ENCODE data around the gene CDK14.

Gene CDK14

DNA sequence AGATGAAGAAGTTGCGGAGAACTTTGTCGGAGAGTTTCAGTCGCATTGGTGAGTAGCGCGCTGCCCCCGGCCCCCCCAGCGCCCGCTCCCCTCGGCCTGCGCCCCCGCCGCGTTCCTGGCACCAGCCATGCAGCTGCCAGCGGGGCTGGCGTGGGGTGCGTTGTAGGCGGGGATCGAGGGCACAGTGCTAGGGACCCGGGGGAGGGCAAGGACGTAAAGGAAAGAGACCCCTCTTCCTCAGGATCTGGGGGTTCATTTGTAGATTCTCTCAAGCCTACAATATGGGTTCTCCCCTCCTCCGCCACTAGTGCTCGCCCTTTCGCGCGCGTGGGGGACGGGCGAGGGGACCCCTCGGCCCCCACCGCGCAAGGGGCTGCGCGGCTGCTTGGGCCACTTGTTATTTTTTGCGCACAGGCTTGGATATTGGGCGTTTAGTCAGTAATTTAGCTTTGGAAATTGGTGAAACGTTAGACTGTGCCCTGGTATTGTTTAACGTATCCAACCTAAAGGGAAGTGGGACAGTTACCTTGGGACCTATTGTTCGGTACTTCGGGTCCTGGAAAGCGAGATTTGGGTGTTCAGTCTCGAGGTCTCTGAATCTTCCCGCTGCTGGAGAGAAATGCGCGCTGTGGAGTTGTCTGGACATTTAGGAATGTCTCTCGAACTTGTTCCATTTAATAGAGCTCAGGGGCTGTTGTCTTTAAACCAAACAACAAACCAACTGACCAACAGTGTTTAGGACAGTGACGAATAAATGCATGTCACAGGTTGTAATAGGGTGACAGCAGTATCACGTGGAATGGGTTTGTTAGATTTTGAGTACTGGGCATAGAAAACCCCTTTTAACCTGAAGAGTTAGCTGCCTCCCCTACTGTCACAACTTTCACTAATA lies 796 bp downstream of the CDK14 start:
- peak; percentile 14 for DNase-seq (ENCODE audit: low spot score)

DNA sequence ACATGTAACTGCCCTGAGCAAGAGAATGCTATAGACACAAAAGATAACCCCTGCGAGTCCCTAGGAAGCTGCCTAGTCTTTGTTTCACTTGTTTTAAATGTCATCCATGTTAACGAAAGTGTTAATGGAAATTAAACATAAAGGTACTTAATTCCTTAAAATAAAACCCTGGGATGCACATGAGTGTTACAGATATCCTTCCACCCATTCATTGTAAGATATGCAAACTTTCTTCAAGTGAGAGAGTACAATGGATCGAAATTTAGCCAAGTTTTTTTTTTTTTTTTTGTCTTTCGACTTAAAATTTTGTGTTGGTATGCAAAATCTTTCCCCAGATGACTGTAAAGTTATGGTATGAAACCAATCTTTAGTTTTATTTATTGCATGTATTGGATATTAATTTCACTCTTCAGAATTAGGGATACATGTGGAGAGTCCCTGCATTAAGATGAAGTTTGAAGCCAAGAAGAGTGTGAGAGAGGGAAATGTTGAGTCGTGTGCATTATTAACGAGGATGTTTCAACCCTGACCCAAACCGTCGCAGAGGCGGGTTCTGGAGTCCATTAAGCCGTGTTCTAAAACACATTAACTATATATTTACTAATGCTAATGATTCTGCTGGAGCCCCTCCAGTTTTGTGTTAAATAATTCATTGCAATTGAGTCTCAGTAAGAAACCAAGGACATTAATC lies 1.6 kb downstream of the CDK14 start:
- no peak for DNase-seq (ENCODE audit: low spot score)

DNA sequence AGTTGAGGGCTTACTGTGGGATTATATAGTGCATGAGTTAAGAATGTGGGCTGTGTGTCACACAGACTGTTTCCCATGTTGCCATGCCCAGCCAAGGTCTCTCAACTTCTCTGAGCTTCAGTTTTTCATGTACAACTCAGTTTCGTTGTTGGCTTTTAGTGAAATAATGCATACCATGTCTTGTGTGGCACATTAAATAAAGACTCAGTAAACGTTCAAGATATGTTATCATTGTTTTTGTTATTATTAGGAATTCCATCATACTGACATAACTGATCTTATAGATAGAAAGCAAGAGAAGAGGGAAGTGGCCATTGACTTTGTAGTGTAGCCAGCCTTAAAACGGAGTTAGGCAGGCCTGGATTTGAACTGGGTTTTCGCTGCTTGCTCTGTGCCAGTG lies 2.9 kb downstream of the CDK14 start:
- no peak for DNase-seq (ENCODE audit: low spot score)

DNA sequence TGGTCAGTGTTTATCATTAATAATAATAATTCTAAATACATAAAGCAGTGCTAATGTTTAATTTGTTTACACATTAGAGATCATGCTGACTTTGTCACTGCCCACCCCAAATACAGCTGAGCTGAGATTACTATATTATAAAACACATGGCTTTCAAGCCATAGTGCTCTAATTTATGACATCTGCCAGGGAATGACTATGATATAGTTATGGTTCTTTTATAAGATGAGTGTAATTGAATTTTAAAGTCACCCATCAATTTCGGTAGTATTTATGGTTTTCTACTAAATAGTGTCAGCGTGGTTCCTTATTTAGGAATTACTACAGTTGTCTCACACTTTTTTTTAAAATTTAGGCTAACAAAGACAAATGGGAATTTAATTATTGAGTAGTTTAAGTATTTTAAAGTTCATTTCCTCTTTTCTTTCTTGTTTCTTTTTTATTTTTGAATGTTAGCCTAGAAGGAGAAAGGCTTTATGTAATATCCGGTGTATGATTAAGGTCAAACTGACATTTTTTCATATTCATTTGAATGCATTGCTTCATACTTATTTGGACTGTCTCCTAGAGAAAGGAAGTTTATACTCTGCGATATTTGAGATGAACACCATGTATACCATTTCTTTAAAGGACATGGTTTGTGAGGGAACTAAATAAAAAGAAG lies 3.9 kb downstream of the CDK14 start:
- no peak for DNase-seq (ENCODE audit: low spot score)

DNA sequence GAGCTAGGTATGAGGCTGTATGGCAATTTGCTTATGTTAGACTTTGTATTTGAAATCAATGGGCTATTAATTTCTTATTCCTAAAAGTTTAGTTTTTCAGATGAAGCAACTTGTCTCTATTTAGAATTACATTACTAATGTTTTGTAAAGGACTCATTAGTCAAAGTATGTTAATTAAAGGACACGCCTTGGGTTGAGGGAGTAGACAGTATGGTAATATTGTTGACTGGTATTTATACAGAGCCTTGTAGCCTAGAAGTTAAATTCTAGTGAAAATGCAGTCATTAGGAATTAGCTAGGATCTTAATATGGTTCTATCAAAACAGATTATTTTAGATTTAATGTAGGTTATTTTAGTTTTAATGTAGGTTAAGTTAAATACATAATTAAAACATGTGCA lies 6.2 kb downstream of the CDK14 start:
- no peak for DNase-seq (ENCODE audit: low spot score)

DNA sequence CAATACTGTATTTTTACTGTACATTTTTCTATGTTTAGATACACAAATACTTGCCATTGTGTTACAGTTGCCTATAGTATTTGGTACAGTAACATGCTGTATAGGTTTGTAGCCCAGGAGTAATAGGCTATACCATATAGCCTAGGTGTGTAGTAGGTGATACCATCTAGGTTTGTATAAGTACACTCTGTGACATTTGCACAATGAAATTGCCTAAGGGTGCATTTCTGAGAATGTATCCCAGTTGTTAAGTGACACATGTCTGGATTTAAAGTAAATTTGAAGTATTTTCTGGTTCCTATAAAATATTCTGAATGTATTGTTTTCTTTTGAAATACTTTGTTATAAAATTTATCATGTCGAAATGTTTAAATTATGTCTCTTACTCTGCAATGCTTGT lies 7.2 kb downstream of the CDK14 start:
- no peak for DNase-seq (ENCODE audit: low spot score)

DNA sequence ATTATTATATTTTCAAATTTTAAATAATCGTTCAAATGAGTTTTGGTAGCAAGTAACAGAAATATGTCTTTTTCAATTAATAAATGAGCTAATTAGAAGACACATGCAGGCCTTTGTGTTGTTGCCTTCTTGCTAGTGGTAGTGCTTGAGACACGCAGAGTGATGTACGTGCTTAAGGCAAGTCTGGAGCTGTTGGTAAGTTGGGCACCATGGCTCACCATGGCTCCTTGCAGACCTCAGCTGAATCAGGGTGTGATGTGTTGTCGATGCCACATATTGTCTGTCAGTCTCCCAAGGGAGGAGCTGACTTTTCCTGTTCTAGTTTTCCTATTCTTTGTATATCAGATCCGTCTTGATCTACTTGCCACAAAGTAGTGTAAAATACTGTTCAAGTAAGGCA lies 8.3 kb downstream of the CDK14 start:
- DNase-seq (ENCODE audit: low spot score) = no peak

DNA sequence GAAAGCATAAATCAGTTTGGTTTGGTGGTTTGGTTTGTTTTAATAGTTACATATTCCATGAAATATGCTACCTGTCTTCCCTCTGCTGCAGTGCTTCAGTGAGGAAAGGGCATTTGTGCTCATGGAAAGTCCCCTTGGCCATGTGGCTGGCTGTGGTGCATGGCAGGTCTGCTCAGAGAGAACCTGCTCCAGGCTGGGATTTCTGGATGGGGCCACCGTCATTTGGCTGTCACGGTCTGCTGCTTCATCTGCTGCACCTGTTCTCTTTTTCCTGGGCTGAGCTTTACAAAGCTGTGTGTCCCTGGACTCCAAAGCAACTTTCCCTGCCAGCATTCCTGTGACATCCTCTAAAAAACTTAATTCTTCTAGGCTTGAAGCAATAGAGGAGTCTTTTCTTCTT lies 8.9 kb downstream of the CDK14 start:
- DNase-seq (ENCODE audit: low spot score) = no peak

DNA sequence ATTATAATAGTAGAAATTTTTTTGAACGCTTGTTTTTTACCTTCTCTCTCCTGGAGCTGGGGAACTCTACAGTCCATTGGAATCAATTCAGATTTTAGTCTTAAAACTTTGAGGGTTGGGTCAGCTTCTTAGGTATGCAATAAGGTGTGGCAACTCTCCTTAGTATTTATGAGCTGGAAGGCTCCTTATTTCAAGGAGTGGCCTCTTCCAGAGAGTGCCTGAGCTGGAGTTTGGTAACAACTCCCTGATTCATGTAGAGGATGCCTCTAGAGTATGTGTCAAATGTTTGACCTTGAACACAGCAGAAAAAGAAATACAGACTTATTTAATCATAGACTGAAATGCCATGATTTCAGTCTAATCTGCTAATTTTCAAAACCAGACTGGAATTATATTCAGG lies 11.1 kb downstream of the CDK14 start:
- no peak for DNase-seq (ENCODE audit: low spot score)

DNA sequence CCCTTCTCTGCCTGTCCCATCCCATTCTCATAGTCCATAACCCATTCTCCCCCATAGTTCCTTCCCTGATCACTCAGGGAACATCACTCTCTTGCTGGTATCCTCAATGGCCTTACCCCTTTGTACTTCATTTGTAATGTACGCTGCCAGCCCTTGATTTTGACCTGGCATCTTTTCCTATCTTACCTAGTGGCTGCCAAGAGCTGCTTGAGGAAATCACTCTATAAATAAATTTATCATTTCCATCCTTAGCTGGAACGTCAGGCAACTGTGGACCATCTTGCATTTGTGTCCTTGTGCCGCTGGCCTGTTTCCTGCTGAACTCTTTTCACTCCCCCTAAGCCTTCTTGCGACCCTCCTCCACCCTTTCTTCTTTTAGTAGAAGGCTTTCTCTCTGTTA lies 14.0 kb downstream of the CDK14 start:
- DNase-seq (ENCODE audit: low spot score) = no peak

DNA sequence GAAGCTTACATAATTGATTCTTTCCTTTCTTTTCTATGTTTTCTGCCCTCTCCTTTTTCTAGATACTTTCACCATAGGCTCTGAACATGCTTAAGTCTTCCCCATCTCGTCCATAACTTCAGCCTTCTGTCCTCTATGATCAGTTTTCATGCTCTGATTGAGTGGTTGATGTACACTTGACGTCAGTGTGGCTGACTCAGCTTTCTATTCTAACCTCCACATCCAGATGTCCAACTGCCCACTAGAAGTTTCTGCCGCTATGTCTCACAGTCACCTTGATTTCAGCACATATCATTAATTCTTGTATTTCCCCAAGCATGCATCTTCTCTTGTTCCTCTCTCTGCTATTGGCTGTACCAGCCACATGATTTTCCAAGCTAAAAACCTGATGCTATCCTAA lies 15.0 kb downstream of the CDK14 start:
- DNase-seq (ENCODE audit: low spot score) = no peak

DNA sequence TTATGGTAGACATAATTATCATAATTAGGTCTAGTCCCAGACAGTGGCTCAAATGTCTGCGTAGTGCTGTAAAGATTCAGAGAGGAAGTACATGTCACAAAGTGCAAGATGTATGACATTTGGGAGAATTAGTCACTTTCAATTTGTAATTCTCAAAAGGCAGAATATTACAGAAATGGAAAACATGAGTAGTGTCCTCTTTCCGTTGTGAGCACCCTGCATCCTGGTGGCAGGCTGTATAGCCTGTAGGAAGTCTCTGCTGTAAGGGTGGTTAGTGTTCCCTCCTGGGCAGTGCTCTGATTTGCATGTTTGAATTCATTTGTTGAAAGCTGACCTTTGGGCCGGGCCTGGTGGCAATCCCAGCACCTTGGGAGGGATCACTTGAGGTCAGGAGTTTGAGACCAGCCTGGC lies 17.0 kb downstream of the CDK14 start:
- no peak for DNase-seq (ENCODE audit: low spot score)

DNA sequence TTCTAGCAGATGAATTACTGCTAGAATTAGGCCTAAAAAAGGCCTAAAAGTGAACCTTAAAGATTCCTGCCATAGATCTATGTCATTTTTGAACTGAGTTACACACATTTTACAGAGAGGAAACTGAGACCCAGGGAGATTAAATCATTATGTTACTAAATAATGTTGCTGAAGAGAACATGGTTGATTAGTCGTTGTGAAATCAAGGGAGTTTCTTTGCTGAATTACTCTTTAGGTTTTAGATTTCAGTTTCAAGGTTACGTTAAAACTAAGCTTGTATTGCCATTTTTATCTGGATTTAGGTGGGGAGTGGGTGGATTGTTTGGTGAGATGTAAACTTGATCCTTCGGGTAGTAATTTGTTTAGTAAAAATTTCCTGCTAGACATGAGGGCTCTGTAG lies 21.3 kb downstream of the CDK14 start:
- no peak for DNase-seq (ENCODE audit: low spot score)

DNA sequence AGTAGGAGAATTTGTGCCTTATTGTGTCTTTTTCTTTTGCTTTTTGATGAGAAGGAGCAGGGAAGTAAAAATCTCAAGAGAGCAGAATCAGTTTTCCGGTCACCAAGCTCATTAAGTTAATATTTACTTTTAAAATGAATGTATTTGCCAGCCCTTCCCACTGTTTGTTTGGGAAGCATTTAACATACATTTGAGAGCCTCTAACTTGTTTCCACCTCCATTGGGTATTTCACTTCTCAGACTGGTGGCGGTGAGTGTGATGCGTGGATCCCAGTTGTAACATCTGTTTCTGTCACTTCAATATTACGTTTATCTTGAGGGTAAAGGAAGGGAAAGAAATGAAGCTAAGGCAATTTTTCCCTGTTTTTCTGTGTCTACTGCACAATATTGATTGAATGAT lies 22.8 kb downstream of the CDK14 start:
- no peak for DNase-seq (ENCODE audit: low spot score)

DNA sequence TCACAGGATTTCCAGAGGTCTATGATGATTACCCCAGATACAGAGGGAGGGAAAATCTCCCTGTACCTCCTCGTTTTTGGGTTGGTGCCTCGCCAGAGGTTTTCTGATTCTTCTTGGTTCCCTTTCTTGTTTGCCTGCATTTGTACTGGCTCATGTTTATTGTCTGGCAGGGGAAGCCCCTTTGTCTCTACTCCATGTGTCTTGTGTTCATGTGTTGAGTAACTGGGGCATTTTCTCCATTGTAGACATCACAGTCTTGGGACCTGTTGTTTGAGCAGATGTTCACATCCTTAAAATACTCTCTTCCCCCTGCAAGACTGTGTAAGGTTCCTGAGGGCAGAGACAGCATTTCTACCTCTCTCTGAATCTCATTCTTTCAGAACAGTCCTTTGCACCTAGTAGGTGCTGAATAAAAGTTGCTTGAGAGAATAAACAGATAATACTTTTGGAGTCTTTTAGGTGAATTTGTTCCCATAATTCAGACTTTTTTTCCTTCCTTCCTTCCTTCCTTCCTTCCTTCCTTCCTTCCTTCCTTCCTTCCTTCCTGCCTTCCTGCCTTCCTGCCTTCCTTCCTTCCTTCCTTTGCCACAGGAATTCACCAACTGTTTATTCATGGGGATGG lies 25.1 kb downstream of the CDK14 start:
- DNase-seq (ENCODE audit: low spot score) = no peak

DNA sequence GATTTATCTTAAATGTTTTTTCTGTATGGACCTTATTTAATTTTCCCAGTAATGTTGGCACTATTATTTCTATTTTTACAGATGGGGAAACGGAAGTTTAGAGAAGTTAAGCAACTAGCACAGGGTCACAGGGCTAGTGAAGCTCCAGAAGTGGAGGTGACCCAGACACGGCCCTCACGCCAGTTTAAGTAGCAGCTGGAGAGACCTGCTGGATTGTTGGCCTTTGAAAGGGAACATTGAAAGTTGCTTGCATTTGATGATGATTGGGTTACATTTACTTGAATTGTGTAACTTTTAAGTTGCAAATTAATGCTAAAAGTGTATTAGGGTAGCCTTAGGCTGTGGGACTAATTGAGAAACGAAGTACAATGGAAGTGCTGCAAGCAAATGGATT lies 25.6 kb downstream of the CDK14 start:
- no peak for DNase-seq (ENCODE audit: low spot score)

DNA sequence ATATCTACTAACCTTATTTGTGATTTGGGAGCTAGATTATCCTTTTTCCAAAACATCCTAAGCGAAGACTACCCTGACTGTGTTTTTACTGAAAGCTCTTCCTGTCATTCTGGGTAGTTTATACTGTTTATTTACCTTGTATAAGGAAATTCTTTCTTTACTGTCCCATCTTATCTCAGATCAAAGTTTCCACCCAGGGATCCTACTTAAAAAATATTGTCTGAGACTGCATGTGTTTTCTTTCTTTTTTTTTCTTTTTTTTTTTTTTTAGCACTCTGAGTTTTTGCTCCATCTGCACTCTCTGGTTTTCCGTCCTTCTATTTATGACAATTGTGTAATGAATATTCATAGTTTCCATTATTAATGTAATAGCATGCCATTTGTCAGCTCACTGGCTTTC lies 26.5 kb downstream of the CDK14 start:
- no peak for DNase-seq (ENCODE audit: low spot score)

DNA sequence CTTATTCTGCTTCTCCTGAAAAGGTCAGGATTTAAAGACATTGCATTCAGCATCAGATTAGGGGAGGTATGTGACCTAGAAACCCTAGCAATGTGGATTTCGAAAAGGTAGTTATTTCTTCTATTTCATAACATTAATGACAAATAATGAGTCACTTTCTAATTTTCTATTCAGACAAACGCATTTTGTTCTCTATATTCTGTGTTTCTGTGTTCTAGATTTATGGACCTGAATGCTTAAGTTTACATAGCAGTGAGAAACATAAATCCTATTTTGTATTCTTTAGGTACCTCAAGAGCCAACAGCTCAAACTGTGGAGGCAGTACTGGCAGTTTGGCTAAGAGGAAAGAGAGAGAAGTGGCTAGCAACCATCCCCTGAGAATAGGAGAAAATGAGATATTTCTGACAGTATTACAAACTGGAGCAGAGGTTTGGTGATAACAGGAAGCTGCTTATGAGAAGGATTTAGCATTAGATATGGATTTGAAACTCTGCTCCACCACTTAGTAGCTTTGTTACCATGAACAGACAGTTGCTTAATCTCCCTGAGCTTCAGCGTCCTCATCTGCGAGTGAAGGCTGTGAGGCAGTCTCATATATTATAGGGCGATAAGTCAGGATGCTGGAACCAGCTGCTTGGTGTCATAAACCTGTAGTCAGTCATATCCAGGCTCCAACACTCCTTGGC lies 28.2 kb downstream of the CDK14 start:
- no peak for DNase-seq (ENCODE audit: low spot score)

DNA sequence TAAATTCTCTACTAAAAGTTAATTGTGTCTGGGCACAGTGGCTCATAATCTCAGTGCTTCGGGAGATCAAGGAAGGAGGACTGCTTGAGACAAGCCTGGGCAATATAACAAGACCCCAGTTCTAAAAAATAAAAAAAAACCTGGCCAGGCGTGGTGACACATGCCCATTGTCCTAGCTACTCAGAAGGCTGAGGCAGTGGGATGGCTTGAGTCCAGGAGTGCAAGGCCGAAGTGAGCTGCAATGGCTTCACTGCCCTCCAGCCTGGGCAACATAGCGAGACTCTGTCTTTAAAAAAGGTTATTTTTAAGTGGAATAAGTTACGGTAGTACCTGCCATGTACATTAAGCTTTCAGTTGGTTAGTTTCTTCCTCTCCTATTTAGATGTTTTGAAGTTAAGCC lies 28.9 kb downstream of the CDK14 start:
- peak; percentile 2 for DNase-seq (ENCODE audit: low spot score)

DNA sequence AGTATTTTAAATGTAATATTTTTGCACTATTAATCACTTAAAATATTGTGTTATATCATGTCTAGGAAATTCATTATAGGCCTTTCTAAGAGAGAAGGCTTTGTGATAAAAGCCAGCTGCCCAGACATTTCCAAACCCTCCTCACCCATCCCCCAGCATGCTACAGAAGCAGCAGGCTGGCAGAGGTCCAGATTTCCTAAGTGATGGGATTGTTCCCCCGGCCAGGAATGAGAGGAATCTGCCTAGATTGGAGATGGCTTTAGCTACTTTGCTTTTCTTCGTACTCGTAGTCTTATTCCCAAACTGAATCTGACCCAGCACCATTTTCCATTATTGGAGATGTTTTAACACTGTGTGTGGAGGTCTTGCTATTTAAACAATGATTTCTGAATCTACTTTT lies 29.4 kb downstream of the CDK14 start:
- DNase-seq (ENCODE audit: low spot score) = peak; percentile 29

DNA sequence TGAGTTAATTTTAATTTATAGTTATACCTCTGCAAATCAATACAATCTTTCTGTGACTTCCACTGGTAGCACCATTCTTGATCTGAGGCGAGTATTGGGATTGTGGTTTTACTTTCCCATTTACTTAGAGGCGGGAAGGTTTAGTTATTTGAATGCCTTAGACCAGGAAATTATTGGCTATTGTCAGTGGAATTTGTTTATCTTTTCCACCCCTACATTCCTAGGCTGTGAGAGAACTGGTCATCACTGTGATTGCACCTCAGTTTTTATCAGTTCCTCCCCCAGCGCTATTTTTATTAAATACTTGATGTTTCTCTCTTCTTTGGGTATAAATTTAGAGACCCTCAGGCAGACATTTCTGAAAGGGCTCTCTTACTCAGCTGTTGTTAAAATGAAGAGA lies 29.9 kb downstream of the CDK14 start:
- DNase-seq (ENCODE audit: low spot score) = no peak

DNA sequence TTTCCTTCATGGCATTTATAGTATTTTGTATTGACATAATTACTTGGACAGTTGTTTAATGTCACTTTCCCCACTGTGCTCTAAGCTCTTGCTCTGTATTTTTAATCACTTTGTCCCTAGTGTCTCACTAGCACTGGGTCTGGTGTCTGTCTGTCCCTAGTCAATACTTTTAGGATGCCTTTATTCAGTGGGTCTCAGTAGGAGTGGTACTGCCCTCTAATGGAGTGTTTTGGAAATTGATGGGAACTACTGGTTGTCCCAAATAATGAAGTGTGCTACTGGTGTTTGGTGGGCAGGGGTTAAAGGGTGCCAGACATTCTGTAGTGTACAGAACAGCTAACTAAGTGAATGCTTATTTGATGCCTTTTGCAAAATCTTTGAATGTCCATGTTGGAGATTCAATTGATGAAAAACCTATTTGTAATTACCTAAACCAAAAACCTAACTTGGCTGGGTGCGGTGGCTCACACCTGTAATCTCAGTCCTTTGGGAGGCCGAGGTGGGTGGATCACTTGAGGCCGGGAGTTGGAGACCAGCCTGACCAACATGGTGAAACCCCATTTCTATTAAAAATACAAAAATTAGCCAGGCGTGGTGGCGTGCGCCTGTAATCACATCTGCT lies 33.3 kb downstream of the CDK14 start:
- DNase-seq (ENCODE audit: low spot score) = peak; percentile 20

Measured in globus pallidus (tissue), 1 donor.